ENCODE data around the gene GOLIM4. TPM values are rescaled to one million over a fixed set of nuclear protein-coding genes. Genes with fewer than 3 reads are reported as not detected.
A peak's percentile ranks its signal among the peaks of the same experiment; 100 is the strongest.

Gene GOLIM4
- total RNA-seq, 4 donors from 2014 or later: 13.0 to 20.8 (median 17.8) TPM

GRCh38 chr3:168051070-168051469, 44.7 kb downstream of the GOLIM4 start:
- H3K27me3 ChIP-seq: no peaks in the 10 kb centered on the region
- in situ Hi-C loops (cut with MboI; ENCODE audit: low sequenced_read_pairs in 4 of 4): loop anchor here in 1 of 4 donors (5.0 kb wide), 1 partner anchor 41 kb away; no protein-coding TSS in a partner anchor
- H3K9me3 ChIP-seq: no peaks in the 10 kb centered on the region
- H3K4me1 ChIP-seq: peaks cover 36 to 45% of the 10 kb centered on the region in 2 donors
- peak overlapping the region; percentile 68 to 86 (median 74) for H3K27ac ChIP-seq
- ATAC-seq (no peak), DNase-seq (no peak)
- TF ChIP-seq CTCF (IDR thresholded peaks at IDR 0.05 in 4 of 5, conservative IDR thresholded peaks at IDR 0.05 in 1 of 5) (no peak), POLR2A (IDR thresholded peaks at IDR 0.05) (no peak)
- intact Hi-C loops (cut with DNase I; ENCODE audit: low total_unique reads): loop anchor here (1.0 kb wide), 1 partner anchor 44 kb away; the partner anchor contains the start of gene GOLIM4
- H3K4me3 ChIP-seq: peak overlapping the region in 3 of 4 donors; percentile 26 to 29 (median 29)
- H3K36me3 ChIP-seq: no peaks in the 10 kb centered on the region

GRCh38 chr3:168049367-168049974, 46.3 kb downstream of the GOLIM4 start:
- TF ChIP-seq POLR2A (IDR thresholded peaks at IDR 0.05) (no peak), CTCF (IDR thresholded peaks at IDR 0.05 in 4 of 5, conservative IDR thresholded peaks at IDR 0.05 in 1 of 5) (no peak)
- Histone ChIP-seq H3K27me3 (no peaks in the 10 kb centered on the region), H3K9me3 (no peaks in the 10 kb centered on the region), H3K4me3 (no peak overlapping the region), H3K27ac (peak overlapping the region; percentile 43 to 60 (median 56)), H3K4me1 (peaks cover 36 to 53% of the 10 kb centered on the region in 2 donors), H3K36me3 (no peaks in the 10 kb centered on the region)
- intact Hi-C loops (cut with DNase I; ENCODE audit: low total_unique reads) (no loop called here), in situ Hi-C loops (cut with MboI; ENCODE audit: low sequenced_read_pairs in 4 of 4) (loop anchor here (5.0 to 10.0 kb wide), 3 partner anchors 45 to 113 kb away; partner anchors contain the start of gene GOLIM4 (in 1 of the 4))
- ATAC-seq (peak in 1 of 2 donors; percentile 34), DNase-seq (no peak)

- no peak for TF ChIP-seq CTCF (IDR thresholded peaks at IDR 0.05 in 4 of 5, conservative IDR thresholded peaks at IDR 0.05 in 1 of 5)
- no peak for TF ChIP-seq POLR2A (IDR thresholded peaks at IDR 0.05)
- no peaks in the 10 kb centered on the region for H3K9me3 ChIP-seq
- DNase-seq (no peak), ATAC-seq (no peak)
- H3K4me1 ChIP-seq: peaks cover 36 to 53% of the 10 kb centered on the region in 2 donors
- H3K4me3 ChIP-seq: no peak overlapping the region
- in situ Hi-C loops (cut with MboI; ENCODE audit: low sequenced_read_pairs in 4 of 4) (loop anchor here (5.0 to 10.0 kb wide), 3 partner anchors 46 to 114 kb away; partner anchors contain the start of gene GOLIM4 (in 1 of the 4)), intact Hi-C loops (cut with DNase I; ENCODE audit: low total_unique reads) (no loop called here)
- H3K36me3 ChIP-seq: no peaks in the 10 kb centered on the region
- peak overlapping the region; percentile 43 to 60 (median 56) for H3K27ac ChIP-seq
- H3K27me3 ChIP-seq: no peaks in the 10 kb centered on the region
Observed at GRCh38 chr3:168048414-168049330, 47.1 kb downstream of the GOLIM4 start.

- in situ Hi-C loops (cut with MboI; ENCODE audit: low sequenced_read_pairs in 4 of 4): loop anchor here (5.0 to 10.0 kb wide), 3 partner anchors 47 to 114 kb away; partner anchors contain the start of gene GOLIM4 (in 1 of the 4)
- ATAC-seq: no peak
- H3K36me3 ChIP-seq: no peaks in the 10 kb centered on the region
- peaks cover 36 to 52% of the 10 kb centered on the region in 2 donors for H3K4me1 ChIP-seq
- no peaks in the 10 kb centered on the region for H3K9me3 ChIP-seq
- intact Hi-C loops (cut with DNase I; ENCODE audit: low total_unique reads): loop anchor here (1.0 kb wide), 2 partner anchors 48 to 117 kb away; no protein-coding TSS in a partner anchor
- DNase-seq: no peak
- peak overlapping the region in 1 of 4 donors; percentile 54 for H3K27ac ChIP-seq
- no peak overlapping the region for H3K4me3 ChIP-seq
- H3K27me3 ChIP-seq: no peaks in the 10 kb centered on the region
- no peak for TF ChIP-seq POLR2A (IDR thresholded peaks at IDR 0.05)
- no peak for TF ChIP-seq CTCF (IDR thresholded peaks at IDR 0.05 in 4 of 5, conservative IDR thresholded peaks at IDR 0.05 in 1 of 5)
Observed at GRCh38 chr3:168047936-168048335, 47.8 kb downstream of the GOLIM4 start.
